Measurements from ENCODE around the gene RSPO3.
"Not testable (repeated sequence)": the region's sequence is repeated elsewhere in the genome, so short reads cannot be mapped to it uniquely, and the experiment has no call there.

RSPO3 gene, protein sequence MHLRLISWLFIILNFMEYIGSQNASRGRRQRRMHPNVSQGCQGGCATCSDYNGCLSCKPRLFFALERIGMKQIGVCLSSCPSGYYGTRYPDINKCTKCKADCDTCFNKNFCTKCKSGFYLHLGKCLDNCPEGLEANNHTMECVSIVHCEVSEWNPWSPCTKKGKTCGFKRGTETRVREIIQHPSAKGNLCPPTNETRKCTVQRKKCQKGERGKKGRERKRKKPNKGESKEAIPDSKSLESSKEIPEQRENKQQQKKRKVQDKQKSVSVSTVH

DNA sequence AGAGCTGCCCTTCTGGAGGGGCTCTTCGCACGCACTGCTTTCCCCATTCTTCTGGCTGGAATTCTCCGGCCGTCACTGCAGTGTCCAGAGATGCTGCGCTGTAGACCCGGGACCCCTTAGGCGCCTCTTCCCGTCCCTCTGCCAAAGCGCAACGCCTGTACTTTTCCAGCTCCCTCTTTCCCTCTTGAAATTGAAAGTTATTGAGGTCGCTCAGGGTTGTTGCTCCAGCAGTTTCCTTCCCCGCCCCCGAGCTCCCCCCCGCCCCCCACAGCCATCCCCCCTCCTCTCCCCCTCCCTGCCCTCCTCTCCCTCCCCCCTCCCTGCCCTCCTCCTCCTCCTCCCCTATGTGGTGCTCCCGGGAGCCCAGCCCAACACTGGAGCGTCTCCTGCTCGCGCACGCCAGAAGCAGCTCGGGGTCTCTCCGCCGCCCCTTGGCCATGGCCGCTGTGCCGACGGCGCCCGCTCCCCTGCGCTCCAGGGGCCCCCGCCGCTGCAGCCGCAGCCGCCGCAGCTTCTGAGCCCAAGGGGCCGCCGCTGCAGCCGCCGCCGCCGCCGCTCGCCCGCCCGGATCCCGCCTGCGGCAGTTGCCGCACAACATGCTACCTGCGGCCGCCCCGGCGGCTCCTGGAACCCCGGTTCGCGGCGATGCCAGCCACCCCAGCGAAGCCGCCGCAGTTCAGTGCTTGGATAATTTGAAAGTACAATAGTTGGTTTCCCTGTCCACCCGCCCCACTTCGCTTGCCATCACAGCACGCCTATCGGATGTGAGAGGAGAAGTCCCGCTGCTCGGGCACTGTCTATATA is at the start of gene RSPO3:
Gene RSPO3 (plus strand): TSS at position 374 of the 804 bp plus-strand sequence. CDS start 522 bp downstream, outside the sequence.
- DNase-seq: no peak

DNA sequence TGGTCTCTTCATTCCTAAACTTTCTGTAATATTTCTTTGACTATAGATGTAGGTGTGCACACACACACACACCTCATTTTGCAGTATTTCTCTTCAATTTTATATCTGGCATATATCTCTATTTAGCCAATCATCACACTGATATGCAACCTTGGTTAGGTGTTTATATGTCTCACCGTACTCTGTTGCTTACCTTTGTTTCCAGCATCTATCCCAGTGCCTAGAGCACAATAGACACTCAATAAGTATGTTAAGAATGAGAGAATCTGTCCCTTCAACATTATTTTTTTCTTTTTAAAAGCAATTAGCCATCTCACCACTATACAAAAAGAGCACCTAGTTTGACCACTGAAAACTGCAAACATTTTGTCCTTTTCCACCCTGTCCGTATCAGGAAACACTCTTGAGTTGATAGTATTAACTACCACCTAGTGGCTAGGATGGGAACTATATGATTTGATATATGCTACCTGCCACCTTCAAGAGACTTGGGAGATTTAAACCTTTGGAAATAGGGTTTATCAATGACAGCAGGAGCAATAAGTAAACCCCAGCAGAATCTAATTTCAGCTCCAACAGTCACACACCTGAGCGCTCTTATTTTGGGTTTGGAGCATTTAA is 48.7 kb upstream of the RSPO3 start:
- DNase-seq: no peak

DNA sequence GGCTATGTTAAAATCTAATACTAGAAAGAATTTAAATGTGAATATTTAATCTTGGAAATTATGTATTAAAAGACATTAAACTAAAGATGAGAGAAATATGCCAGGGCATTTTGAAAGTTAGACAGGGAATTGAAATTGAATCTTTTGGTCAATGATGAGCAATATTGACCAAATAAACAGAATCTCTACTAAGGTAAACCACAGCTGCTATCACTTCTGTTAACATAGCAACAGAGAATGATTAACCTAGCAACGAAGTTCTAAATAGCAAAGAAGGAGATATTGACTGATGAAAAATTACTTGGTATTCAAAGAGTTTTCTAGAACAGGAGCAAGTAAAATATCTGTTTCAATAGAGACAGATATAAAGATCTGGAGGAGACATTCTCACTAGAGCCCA is 45.2 kb upstream of the RSPO3 start:
- no peak for DNase-seq

DNA sequence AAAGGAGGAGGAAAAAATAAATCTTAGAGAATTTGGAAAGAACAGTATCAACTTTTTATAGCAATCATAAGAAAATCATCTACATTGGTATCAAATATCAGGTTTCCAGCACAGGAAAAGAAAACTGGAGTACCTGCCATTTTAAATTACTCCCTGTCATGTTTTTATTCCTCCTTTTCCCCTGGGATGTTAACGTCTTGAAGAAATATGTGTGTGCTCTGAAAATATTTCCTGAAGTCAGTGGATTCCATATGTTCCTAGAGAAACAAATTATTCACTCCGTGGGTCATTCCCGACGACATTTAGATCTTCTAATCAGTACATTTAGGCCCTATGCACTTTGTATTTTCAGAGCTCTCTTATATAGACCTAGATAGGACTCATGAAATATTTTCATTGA is 42.0 kb upstream of the RSPO3 start:
- no peak for DNase-seq

DNA sequence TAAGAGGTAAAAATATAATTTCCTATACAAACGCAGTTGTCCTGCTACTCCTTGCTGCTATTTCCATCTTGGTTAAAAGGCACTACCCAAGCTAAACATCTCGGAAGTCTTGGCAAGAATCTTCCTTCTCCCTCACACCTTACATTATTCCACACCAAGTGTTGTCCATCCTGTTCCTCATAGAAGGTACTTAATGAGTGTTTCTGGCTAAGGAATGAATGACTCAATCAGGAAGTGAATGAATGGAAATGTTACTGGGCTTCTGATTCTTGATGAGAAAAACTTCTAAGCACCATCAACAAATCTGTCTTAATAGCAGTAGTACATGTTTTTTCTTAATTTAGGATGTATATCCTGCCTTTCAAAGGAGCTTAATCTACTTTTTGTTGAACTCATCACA is 40.6 kb upstream of the RSPO3 start:
- DNase-seq: no peak

DNA sequence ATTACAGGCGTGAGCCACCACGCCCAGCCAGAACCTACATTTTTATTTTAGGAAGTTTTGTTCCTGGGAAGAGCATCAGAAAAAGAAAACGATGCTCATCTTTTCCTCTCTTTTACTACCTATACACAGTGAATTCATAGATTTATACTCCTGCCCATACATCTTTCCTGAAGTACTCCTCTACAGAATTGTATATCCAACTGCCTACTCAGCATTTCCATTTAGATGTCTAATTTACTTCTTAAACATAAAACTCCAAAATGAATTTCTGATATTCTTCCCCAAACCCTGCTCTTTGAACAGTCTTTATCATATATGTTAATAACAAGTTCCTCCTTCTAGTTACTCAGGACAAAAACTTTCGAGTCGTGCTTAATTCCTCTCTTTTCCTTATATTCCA is 39.8 kb upstream of the RSPO3 start:
- no peak for DNase-seq

DNA sequence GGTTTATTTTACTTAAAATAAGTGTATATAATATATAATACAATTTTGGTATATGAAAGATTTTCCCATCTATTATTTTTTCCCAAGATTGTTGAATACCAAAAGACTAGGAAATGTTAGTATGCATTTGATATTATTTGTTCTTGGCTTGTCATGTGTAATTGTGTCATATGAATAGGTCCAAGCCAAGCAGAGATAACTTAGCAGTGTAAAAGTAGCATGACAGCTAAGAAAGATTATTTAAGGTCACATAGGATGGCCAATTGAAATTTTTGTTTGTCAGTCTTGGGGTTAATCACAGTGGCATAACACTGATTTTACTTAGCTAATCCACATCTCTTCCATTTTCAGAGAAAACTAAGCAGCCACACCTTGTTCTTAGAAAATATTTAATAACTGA is 38.8 kb upstream of the RSPO3 start:
- no peak for DNase-seq

DNA sequence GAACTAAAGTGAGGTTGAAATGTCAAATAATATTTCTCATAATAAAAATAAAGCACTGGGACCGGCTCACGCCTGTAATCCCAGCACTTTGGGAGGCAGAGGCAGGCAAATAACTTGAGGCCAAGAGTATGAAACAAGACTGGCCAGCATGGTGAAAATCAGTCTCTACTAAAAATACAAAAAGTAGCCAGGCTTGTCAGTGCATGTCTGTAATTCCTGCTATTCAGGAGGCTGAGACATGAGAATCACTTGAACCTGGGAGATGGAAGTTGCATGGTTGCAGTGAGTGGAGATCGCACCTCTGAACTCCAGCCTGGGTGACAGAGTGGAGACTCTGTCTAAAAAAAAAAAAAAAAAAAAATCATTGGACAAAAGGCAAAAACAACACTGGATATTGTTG is 38.4 kb upstream of the RSPO3 start:
- DNase-seq: no peak

DNA sequence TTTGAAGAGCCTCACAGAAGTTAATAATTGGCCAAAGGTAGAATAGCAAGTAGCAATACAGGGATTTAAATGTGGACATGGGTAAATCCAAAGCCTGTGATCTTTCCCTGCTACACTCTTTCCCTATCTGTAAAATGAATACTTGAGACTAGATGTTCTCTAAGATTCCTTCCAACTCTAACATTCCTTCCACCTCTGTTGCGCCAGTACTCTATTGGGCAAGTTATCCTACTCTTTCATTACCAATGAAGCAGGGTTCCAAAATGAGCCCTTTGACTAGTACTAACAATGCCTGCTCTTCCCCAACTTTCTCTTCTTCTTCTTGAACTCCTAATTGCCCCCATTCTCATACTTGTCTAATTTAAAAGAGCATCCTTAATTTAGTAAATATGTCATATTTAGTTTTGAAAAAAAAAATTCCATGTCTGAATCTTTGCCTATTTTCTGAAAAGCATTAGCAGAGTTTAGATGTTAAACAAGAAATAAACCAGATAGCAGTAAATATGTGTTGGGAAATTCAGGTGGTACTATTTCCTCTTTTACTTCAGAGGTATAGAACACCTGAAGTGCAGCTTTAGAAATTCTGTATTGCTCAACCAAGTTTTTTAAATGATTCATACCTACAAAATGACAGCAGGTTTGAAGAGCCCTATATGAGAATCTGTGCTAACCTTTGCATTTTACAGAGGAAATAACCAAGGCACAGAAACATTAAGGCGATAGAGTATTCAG is 35.1 kb upstream of the RSPO3 start:
- no peak for DNase-seq

DNA sequence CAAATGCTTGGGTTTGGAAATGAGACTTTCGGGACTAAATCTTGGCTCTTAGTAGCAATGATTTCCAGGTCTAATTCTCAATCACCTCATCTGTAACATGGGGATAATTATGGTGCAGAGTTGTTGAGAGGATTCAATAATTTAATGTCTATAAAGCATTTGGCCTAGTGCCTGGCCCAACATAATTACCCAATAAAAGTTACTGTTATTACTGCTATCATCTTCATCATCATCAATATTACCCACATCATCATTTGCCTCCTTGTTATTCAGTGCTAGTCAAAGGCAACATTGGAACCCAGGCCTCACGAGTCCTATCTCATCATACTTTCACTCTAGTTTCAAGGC is 34.5 kb upstream of the RSPO3 start:
- DNase-seq: no peak

DNA sequence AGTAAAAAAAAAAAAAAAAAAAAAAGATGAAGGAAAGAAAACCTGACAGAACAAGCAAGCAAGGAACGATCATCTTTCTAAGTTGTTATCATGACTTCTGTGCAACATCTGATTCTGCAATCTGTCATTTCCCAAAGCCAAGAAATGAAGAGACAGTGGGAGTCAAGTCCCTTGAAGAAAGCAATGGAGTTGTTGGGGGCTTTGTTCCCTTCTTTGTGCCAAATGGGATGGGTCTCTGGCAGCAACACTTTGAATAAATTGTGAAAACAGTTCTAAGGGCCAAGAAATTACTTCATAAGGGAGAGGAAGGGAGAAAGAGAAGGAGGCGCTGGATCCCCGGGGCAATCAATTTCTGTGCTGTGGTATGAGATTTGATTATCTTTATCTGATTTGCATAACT is 33.3 kb upstream of the RSPO3 start:
- DNase-seq: no peak

DNA sequence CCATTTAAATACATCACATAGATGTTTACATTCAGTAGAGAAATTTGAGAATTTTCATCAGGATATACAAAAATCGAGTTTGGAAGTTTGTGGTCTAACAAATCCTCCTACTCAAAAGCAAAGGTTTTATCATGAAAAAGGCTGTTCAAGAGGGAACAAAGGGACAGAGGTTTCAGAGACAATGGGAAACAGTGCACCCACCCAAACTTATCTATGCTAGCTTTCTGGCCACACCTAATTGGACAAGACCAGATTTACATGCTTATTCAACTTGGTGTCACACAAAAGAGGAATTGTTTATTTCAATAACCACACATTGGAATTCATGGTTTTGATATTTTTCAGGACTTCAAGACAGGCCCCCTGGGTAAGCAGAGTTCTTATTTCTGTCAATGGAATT is 28.4 kb upstream of the RSPO3 start:
- no peak for DNase-seq

DNA sequence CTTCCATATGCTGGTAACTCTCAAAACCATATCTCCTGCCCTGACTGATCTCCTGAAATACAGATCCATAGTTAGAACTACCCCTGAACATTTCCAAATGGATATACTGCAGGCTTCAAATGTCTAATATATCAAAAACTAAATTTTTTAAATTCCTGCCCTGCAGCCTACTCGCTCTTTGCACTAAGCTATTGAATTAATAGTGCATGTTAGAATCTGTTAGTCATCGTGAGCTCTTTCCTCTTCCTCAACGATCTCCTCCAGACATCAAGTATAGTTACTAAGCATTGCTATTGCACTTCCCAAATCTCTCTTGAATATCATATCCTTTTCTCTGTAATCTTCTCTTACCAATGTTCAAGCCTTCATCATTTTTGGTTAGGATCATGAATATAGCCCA is 26.0 kb upstream of the RSPO3 start:
- no peak for DNase-seq

DNA sequence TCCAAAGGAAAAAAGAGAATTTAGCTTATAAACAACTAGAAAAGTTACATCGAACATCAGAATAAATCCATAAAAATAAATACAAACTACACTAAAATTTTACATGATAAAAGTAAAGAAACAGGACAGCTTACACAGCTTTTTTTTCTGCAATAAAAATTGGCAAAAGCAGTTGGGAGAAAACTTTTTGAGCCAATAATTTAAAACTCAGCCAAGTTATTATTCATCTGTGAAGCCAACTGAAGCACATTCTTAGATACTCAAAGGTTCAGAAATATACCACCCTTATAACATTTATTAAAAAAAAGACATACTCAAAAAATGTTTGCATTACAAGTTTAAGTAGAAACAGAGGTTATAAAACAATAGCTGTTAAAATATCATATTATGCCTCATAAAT is 23.7 kb upstream of the RSPO3 start:
- no peak for DNase-seq

DNA sequence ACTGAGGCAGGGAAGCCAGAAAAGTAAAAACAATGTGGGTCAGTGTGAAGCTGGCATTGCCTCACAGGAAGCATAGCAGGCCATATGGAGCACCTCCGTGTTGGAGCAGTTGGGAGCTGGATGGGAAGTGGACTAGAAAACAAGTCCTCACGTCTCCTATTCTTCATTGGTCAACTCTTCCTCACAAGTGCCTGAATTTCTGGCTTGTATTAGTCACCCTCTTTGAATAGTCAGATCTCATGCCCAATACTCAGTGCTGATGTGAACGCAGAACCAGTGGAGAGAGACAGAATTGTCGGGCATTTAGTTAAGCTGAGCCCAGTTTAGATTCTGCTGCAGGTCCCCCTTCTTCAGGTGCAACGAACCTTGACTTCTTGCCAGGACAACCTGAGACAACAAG is 22.3 kb upstream of the RSPO3 start:
- no peak for DNase-seq

DNA sequence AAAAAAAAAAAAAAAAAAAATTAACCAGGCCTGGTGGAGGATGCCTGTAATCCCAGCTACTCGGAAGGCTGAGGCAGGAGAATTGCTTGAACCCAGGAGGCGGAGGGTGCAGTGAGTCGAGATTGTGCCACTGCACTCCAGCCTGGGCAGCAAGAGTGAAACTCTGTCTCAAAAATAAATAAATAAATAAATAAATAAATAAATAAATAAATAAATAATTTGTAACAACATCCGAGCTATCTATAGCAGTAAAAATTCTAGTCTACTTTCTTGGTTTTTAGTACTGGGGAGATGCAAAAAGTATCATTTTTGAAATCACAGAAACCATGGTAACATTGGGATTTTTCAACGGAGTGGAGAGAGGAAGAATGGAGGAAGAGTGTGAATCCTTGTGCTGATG is 21.0 kb upstream of the RSPO3 start:
- not testable (repeated sequence) for DNase-seq

DNA sequence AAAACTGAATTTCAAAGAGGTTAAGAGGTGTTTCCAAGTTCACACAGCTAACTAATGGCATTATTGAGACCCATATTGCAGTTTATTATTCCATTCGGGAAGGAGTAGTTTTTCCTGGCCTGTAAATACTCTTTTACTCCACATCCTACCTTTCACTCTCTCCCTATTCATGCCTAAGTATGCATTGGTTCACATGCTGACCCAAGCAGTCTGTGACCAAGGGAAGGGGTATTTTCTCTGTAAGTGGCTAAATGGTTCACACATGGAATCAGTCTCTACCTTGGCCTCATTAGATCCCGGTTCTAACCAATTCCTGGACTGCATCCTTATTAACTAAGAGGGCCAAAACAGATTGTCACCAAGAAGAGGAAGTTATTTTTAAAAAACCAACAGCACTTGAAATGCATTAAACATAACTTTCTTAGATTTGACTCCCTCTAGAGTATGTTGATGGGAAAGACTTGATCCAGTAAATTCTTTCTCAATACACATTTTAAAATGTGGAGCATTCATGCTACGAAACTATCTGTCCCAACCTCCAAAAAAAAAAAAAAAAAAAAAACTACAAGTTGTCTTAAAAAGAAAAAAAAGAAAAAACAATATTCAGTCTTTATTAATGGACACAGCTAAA is 17.8 kb upstream of the RSPO3 start:
- DNase-seq: no peak

DNA sequence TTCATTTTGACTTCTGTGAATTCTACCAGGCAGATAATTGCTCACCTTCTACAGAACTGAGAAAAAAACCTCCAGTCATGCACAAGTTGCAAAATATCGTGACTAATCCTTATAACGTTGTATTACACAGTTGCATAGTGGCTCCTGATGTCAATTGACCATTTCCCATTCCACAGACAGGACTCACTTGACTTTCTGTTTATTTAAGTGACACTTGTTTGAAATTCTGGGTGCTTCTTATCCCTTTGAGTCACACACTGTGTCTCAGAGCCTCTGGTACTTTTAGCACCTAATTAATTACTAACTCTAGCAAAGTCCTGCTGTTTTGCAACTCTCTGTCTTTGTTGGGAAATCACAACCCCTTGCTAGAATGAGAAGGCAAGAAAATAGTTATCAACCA is 16.2 kb upstream of the RSPO3 start:
- DNase-seq: no peak

DNA sequence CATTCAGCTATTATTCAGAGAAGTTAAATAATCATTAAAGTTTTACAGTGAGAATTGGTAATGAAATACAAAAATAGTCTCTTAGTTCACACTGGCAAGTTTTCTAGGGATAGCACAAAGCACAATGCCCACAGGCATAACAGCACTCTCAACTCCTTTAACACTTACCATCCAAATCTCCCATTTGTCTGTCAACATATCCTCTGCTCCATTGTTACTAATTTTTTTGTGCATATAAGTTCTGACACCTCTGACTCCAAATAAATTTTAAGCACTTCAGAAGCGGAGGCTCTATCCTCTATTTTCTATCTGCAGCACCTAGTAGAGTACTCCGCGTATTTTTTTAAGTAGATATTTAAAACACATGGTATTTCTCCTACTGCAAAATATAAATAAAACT is 15.6 kb upstream of the RSPO3 start:
- no peak for DNase-seq

DNA sequence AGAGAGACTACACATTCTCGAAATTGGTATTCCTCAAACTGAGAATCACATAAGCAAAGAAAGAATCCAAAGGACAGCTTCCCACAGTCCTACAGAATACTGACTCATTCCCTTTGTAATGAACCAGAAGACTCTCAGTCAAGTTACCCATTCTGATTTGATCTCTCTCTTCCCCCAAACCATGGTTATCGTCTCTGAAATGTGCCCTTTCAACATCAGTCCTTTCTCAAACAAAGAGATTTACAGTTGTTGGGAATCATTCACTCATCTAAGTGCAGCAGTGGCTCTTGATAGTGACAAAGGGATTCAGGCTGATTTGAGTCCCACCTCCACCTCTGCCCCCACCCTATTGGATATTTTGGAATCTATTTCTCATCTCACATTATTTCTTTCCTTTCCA is 15.0 kb upstream of the RSPO3 start:
- no peak for DNase-seq

DNA sequence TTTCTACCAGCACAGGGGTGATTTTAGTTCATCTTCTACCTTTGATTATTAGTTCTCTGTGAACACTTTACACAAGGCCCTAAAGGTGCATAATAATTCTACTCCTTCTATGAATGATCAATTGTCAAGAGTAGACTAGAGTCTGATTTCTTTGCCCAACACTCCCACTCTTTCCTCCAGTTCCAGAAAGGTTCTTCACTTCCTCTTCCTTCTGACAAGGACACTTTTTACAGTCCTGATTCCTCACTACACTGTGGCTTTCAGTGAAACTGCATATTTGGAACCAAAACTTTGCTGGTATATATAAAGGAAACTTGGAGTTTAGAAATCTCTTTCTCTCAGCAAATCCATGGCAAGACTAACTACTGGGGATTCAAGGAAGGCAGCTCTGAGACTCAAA is 10.6 kb upstream of the RSPO3 start:
- no peak for DNase-seq

DNA sequence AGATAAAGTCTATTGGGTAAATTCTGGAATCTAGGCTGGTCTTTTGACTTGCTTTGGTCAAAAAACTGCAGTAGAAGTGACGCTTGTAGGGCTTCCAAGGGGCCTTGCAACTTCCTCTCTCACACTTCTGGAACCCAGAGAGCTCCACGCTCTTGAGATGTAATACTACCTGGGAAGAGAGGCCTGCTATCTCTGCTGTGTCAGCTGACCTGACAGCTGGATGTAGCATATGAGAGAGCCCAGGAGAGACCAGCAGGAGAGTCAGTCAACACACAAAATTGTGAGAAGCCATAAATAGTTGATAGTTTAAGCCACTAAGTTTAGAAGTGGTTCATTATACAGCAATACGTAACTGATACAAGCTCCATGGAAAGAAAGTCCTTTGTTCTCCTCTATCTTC is 7.8 kb upstream of the RSPO3 start:
- DNase-seq: no peak

DNA sequence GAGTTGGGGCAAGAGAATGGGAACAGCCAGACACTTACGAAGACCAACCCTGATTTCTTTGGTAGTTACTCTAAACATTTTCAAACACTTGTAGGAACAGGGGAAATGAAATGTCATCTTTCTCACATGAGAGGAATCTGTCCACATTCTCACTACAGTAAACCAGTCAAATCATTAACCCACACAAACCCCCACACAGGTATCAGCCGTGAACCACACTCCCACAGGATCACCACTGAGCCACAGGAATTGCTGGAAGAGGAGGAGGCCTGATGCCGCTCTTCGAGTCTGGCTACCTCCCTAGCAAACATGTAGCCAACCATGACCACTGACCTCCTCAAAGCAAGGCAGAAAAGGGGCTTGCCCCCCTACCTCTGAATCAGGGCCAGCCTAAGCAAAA is 6.9 kb upstream of the RSPO3 start:
- no peak for DNase-seq
